GM23338 (cell line): ENCODE results near the gene SSTR3.

Experiments
- CTCF ChIP-seq, 2 experiments: fragments of 200-600 bp in 1 of 2; sonication (generic) in 1 of 2; conservative IDR thresholded peaks; 2 replicates each; pipeline versions ENCODE4 v1.5.1 to v1.6.1; 2016 to 2017; ENCODE audit warnings: antibody characterized with exemption in 2 of 2, low read depth in 2 of 2, mild to moderate bottlenecking in 2 of 2, moderate library complexity in 1 of 2
- EZH2 ChIP-seq: fragments of 200-600 bp; sonication (generic); IDR thresholded peaks from one replicate; pipeline ENCODE4 v1.8.0; 2017; ENCODE audit warnings: antibody characterized with exemption, mild to moderate bottlenecking, low read depth; ENCODE audit not compliant: unreplicated experiment
- EZH2phosphoT487 ChIP-seq: fragments of 200-600 bp; sonication (generic); IDR thresholded peaks from one replicate; pipeline ENCODE4 v1.8.1; 2018; ENCODE audit warnings: antibody characterized with exemption; ENCODE audit not compliant: unreplicated experiment
- POLR2AphosphoS5 ChIP-seq: IDR thresholded peaks from 2 replicates; pipeline ENCODE4 v1.6.1; 2016; ENCODE audit warnings: antibody characterized with exemption, low read depth

GRCh38 chr22:37220543-37220981, 8.3 kb upstream of the SSTR3 start:
- TF ChIP-seq POLR2AphosphoS5, result no peak
- no peak for TF ChIP-seq CTCF (conservative IDR thresholded peaks at IDR 0.05; ENCODE audit: low read depth in 2 of 2)
- no peak for TF ChIP-seq EZH2phosphoT487
- no peak for TF ChIP-seq EZH2
